HFFc6 (cell line): ENCODE data around the gene COG5. TPM values are rescaled to one million over a fixed set of nuclear protein-coding genes. Genes with fewer than 3 reads are reported as not detected.
A peak's percentile ranks its signal among the peaks of the same experiment; 100 is the strongest.

Experiments used
- DNase-seq: peaks from one replicate; pipeline ENCODE4 v3.0.0-alpha.2; 2018
- H3K27ac Mint-ChIP-seq: 2 replicates; pipeline ENCODE4 v1.8.0; 2020; ENCODE audit warnings: mild to moderate bottlenecking, mixed read lengths
- H3K27me3 Mint-ChIP-seq: 2 replicates; pipeline ENCODE4 v1.8.0; 2021; ENCODE audit warnings: mild to moderate bottlenecking, moderate library complexity, mixed read lengths; ENCODE audit not compliant: insufficient read depth
- H3K36me3 Mint-ChIP-seq: 2 replicates; pipeline ENCODE4 v1.8.0; 2021; ENCODE audit warnings: low read depth, mixed read lengths
- H3K4me1 Mint-ChIP-seq: 2 replicates; pipeline ENCODE4 v1.8.0; 2020; ENCODE audit warnings: low read depth, mixed read lengths
- H3K4me3 Mint-ChIP-seq: 2 replicates; pipeline ENCODE4 v1.8.0; 2020; ENCODE audit warnings: mild to moderate bottlenecking, moderate library complexity, mixed read lengths
- H3K9me3 Mint-ChIP-seq: 2 replicates; pipeline ENCODE4 v1.8.0; 2020; ENCODE audit warnings: mild to moderate bottlenecking, mixed read lengths
- total RNA-seq, 6 experiments: library from RNA; stranded (reverse); fragmentation: NEBNext Ultra II Directional; extraction: Animal tissue kit (Norgen Biotek cat#: 25700); gene quantifications; 2 replicates in 1 of 6; 3 replicates in 5 of 6; pipeline ENCODE4 v1.2.3, GENCODE V29; 2021
- TF ChIP-seq, protein P1 (sequence below): fragments of 200-600 bp; sonication (generic); IDR thresholded peaks from 2 replicates; pipeline ENCODE4 v1.5.0; 2021; ENCODE audit warnings: antibody characterized with exemption, mild to moderate bottlenecking

COG5 gene
- total RNA-seq, 6 experiments from 2014 or later: 25.6 to 34.8 (median 31.6) TPM

DNA sequence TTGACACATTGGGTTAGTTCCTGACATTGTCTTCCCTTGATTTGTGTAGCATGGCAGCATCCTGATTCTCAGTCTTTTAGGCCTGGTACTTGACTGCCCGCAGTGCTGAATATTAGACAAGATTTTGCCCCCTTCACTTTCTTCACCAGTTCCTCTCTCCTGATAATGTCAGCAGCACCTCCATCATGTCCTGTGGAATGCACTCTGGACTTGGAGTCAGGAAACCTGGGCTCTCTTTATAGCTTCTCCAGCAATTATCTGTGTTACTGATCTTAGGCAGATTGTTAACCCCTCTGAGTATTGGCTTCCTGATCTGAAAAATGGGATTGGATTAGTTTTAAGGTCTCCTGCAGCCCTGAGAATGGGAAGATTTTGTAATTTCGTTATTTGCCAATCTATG lies 375.9 kb downstream of the COG5 start:
- Mint-ChIP-seq H3K27me3 (no peaks in the 10 kb centered on the region), H3K4me1 (peaks cover 19% of the 10 kb centered on the region), H3K9me3 (no peaks in the 10 kb centered on the region), H3K4me3 (no peak overlapping the region), H3K36me3 (peaks cover 39% of the 10 kb centered on the region), H3K27ac (0 out of 2 replicates have a peak overlapping the region, but pooled peaks have one; percentile 6)
- TF ChIP-seq, protein P1, sequence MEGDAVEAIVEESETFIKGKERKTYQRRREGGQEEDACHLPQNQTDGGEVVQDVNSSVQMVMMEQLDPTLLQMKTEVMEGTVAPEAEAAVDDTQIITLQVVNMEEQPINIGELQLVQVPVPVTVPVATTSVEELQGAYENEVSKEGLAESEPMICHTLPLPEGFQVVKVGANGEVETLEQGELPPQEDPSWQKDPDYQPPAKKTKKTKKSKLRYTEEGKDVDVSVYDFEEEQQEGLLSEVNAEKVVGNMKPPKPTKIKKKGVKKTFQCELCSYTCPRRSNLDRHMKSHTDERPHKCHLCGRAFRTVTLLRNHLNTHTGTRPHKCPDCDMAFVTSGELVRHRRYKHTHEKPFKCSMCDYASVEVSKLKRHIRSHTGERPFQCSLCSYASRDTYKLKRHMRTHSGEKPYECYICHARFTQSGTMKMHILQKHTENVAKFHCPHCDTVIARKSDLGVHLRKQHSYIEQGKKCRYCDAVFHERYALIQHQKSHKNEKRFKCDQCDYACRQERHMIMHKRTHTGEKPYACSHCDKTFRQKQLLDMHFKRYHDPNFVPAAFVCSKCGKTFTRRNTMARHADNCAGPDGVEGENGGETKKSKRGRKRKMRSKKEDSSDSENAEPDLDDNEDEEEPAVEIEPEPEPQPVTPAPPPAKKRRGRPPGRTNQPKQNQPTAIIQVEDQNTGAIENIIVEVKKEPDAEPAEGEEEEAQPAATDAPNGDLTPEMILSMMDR: no peak
- no peak for DNase-seq

DNA sequence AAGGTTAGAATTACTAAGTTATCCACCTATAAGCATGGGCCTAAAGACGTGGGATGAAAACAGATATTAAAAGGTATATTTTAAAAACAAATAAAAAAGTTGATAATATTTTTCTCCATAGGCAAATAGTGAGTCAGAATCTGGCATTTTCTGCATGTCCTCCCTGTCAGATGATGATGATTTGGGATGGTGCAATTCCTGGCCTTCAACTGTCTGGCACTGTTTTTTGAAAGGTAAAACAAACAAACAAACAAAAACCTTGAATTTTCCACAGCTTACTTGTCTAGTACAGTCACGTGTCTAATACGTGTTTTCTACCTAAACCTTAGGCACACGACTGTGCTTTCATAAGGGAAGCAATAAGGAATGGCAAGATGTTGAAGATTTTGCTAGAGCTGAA lies 377.5 kb downstream of the COG5 start:
- Mint-ChIP-seq H3K4me1 (peaks cover 19% of the 10 kb centered on the region), H3K36me3 (peaks cover 39% of the 10 kb centered on the region)

GRCh38 chr7:107185716-107186115 lies 378.0 kb downstream of the COG5 start:
- peaks cover 44% of the 10 kb centered on the region for H3K36me3 Mint-ChIP-seq
- H3K4me1 Mint-ChIP-seq: peaks cover 22% of the 10 kb centered on the region
- H3K27ac Mint-ChIP-seq: 0 out of 2 replicates have a peak overlapping the region, but pooled peaks have one; percentile 12
- DNase-seq: no peak
- no peaks in the 10 kb centered on the region for H3K9me3 Mint-ChIP-seq
- no peak overlapping the region for H3K4me3 Mint-ChIP-seq
- no peaks in the 10 kb centered on the region for H3K27me3 Mint-ChIP-seq
- TF ChIP-seq, protein P1: no peak

More for the DNA sequence above, 377.5 kb downstream of the COG5 start:
- no peak overlapping the region for H3K27ac Mint-ChIP-seq
- DNase-seq: no peak
- no peak overlapping the region for H3K4me3 Mint-ChIP-seq
- TF ChIP-seq, protein P1: no peak
- H3K9me3 Mint-ChIP-seq: no peaks in the 10 kb centered on the region
- no peaks in the 10 kb centered on the region for H3K27me3 Mint-ChIP-seq

- peaks cover 18% of the 10 kb centered on the region for H3K36me3 Mint-ChIP-seq
- H3K9me3 Mint-ChIP-seq: no peaks in the 10 kb centered on the region
- TF ChIP-seq, protein P1: no peak
- no peaks in the 10 kb centered on the region for H3K27me3 Mint-ChIP-seq
- no peak overlapping the region for H3K4me3 Mint-ChIP-seq
- no peak for DNase-seq
- H3K4me1 Mint-ChIP-seq: peaks cover 32% of the 10 kb centered on the region
- no peak overlapping the region for H3K27ac Mint-ChIP-seq
These were observed 382.5 kb downstream of the COG5 start for GRCh38 chr7:107181172-107181571.

DNA sequence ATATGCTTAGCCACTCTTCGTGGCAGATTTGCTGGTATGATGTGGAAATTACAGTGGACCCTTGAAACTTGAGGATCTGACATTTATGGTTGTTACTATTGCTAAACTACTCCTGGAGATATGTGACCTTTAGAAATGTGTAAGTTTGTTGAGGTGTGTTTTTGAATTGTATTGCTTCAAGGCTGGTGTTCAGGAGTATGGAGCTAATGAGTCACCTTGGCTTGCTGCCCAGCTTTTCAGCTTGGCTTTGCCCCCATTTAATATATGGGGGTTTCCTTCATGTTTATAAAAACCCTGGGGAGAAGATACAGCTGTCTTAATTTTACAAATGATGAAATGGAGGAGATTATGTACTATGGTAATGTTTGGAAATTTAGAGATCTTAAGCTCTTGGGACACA lies 383.3 kb downstream of the COG5 start:
- Mint-ChIP-seq H3K27ac (peak overlapping the region; percentile 34; the same call in 1 of the 2 replicates), H3K4me1 (peaks cover 24% of the 10 kb centered on the region), H3K36me3 (peaks cover 17% of the 10 kb centered on the region), H3K4me3 (no peak overlapping the region), H3K9me3 (no peaks in the 10 kb centered on the region), H3K27me3 (no peaks in the 10 kb centered on the region)
- DNase-seq: peak; percentile 34
- TF ChIP-seq, protein P1: no peak
